DOHH2 (cell line): ENCODE results near the gene KMT2A.

Experiments used
- H3F3A ChIP-seq: fragments of 200-600 bp; sonication (generic), shearing (Covaris generic); 2 replicates; pipeline ENCODE4 v1.6.0; 2016; ENCODE audit warnings: antibody characterized with exemption, mild to moderate bottlenecking; ENCODE audit not compliant: control insufficient read depth, insufficient read depth
- H3K27ac ChIP-seq: fragments of 200-600 bp; sonication (generic); 2 replicates; pipeline ENCODE4 v1.5.1; 2014; ENCODE audit warnings: low read depth, mild to moderate bottlenecking, low read length, moderate library complexity
- H3K27me3 ChIP-seq: fragments of 200-600 bp; sonication (generic); 2 replicates; pipeline ENCODE4 v1.6.1; 2014; ENCODE audit warnings: mild to moderate bottlenecking, low read length, mixed read lengths; ENCODE audit not compliant: control insufficient read depth
- H3K36me3 ChIP-seq: fragments of 200-600 bp; sonication (generic); 2 replicates; pipeline ENCODE4 v1.6.1; 2014; ENCODE audit warnings: mild to moderate bottlenecking, low read length, moderate library complexity, mixed read lengths; ENCODE audit not compliant: control insufficient read depth
- H3K4me1 ChIP-seq: fragments of 200-600 bp; sonication (generic); 2 replicates; pipeline ENCODE4 v1.6.1; 2014; ENCODE audit warnings: mild to moderate bottlenecking, low read length, mixed read lengths; ENCODE audit not compliant: control insufficient read depth
- H3K4me2 ChIP-seq: fragments of 200-600 bp; sonication (generic); 2 replicates; pipeline ENCODE4 v1.6.0; 2014; ENCODE audit warnings: mild to moderate bottlenecking, low read length, moderate library complexity
- H3K4me3 ChIP-seq: fragments of 200-600 bp; sonication (generic); 2 replicates; pipeline ENCODE4 v1.5.1; 2014; ENCODE audit warnings: mild to moderate bottlenecking, low read length, mixed read lengths
- H3K79me2 ChIP-seq: fragments of 200-600 bp; sonication (generic); 2 replicates; pipeline ENCODE4 v1.6.1; 2014; ENCODE audit warnings: mild to moderate bottlenecking, low read length, mixed read lengths; ENCODE audit not compliant: control insufficient read depth
- H3K9me2 ChIP-seq: fragments of 200-600 bp; sonication (generic); replicated peaks from 2 replicates; pipeline ENCODE4 v1.6.1; 2014; ENCODE audit warnings: mild to moderate bottlenecking, low read length, mixed read lengths; ENCODE audit not compliant: control insufficient read depth
- H3K9me3 ChIP-seq: fragments of 200-600 bp; sonication (generic); 2 replicates; pipeline ENCODE4 v1.6.1; 2014; ENCODE audit warnings: antibody characterized with exemption, low read length, mixed read lengths; ENCODE audit not compliant: control insufficient read depth, insufficient read depth
- H4K20me1 ChIP-seq: fragments of 200-600 bp; sonication (generic); 2 replicates; pipeline ENCODE4 v1.6.0; 2014; ENCODE audit warnings: low read depth, mild to moderate bottlenecking, antibody characterized with exemption, low read length, moderate library complexity; ENCODE audit not compliant: control insufficient read depth, insufficient read depth
- CTCF ChIP-seq: fragments of 200-600 bp; sonication (generic); IDR thresholded peaks from one replicate; pipeline ENCODE4 v1.5.1; 2014; ENCODE audit warnings: antibody characterized with exemption, mild to moderate bottlenecking, low read depth, low read length; ENCODE audit not compliant: poor library complexity, severe bottlenecking
- EZH2phosphoT487 ChIP-seq: fragments of 200-600 bp; sonication (generic); IDR thresholded peaks from 2 replicates; pipeline ENCODE4 v1.6.1; 2017; ENCODE audit warnings: borderline replicate concordance, mild to moderate bottlenecking, antibody characterized with exemption, low read length, moderate library complexity, mixed read lengths

Gene KMT2A

GRCh38 chr11:118503216-118503615 is 66.9 kb downstream of the KMT2A start:
- no peaks in the 10 kb centered on the region for H3K9me2 ChIP-seq
- H3K27me3 ChIP-seq: no peaks in the 10 kb centered on the region
- no peaks in the 10 kb centered on the region for H3K4me1 ChIP-seq
- H3K4me2 ChIP-seq: no peak overlapping the region
- H4K20me1 ChIP-seq: no peaks in the 10 kb centered on the region
- TF ChIP-seq EZH2phosphoT487: no peak
- TF ChIP-seq CTCF: no peak
- H3K79me2 ChIP-seq: no peaks in the 10 kb centered on the region
- no peaks in the 10 kb centered on the region for H3K9me3 ChIP-seq
- H3K4me3 ChIP-seq: no peak overlapping the region
- no peak overlapping the region for H3K27ac ChIP-seq
- no peaks in the 10 kb centered on the region for H3F3A ChIP-seq
- H3K36me3 ChIP-seq: peaks cover 98% of the 10 kb centered on the region

- Histone ChIP-seq H3K4me2 (no peak overlapping the region), H3K9me2 (no peaks in the 10 kb centered on the region), H3K36me3 (peaks cover 93% of the 10 kb centered on the region), H4K20me1 (no peaks in the 10 kb centered on the region), H3K27me3 (no peaks in the 10 kb centered on the region), H3F3A (peaks cover 2% of the 10 kb centered on the region), H3K79me2 (no peaks in the 10 kb centered on the region), H3K4me1 (no peaks in the 10 kb centered on the region), H3K27ac (no peak overlapping the region), H3K9me3 (no peaks in the 10 kb centered on the region), H3K4me3 (no peak overlapping the region)
- TF ChIP-seq CTCF: no peak
- no peak for TF ChIP-seq EZH2phosphoT487
Measured at GRCh38 chr11:118511601-118512000, 75.3 kb downstream of the KMT2A start.

GRCh38 chr11:118514103-118514502 is 77.8 kb downstream of the KMT2A start:
- no peaks in the 10 kb centered on the region for H3K9me2 ChIP-seq
- no peak for TF ChIP-seq EZH2phosphoT487
- no peak for TF ChIP-seq CTCF
- no peak overlapping the region for H3K4me2 ChIP-seq
- H3K4me1 ChIP-seq: no peaks in the 10 kb centered on the region
- H4K20me1 ChIP-seq: no peaks in the 10 kb centered on the region
- H3F3A ChIP-seq: peaks cover 2% of the 10 kb centered on the region
- H3K9me3 ChIP-seq: no peaks in the 10 kb centered on the region
- H3K27me3 ChIP-seq: no peaks in the 10 kb centered on the region
- peaks cover 78% of the 10 kb centered on the region for H3K36me3 ChIP-seq
- H3K4me3 ChIP-seq: no peak overlapping the region
- H3K79me2 ChIP-seq: no peaks in the 10 kb centered on the region
- H3K27ac ChIP-seq: no peak overlapping the region

GRCh38 chr11:118519549-118519948 is 83.3 kb downstream of the KMT2A start:
- Histone ChIP-seq H3K9me2 (no peaks in the 10 kb centered on the region), H3K27ac (no peak overlapping the region), H3F3A (no peaks in the 10 kb centered on the region), H3K4me1 (no peaks in the 10 kb centered on the region), H3K36me3 (peaks cover 79% of the 10 kb centered on the region), H4K20me1 (no peaks in the 10 kb centered on the region), H3K4me3 (no peak overlapping the region), H3K27me3 (no peaks in the 10 kb centered on the region), H3K9me3 (no peaks in the 10 kb centered on the region), H3K79me2 (no peaks in the 10 kb centered on the region), H3K4me2 (no peak overlapping the region)
- TF ChIP-seq CTCF: no peak
- TF ChIP-seq EZH2phosphoT487: no peak
